GM12875 (cell line): ENCODE measurements around the gene WDFY3.

ENCODE experiments used
- H3K4me3 ChIP-seq: one replicate; pipeline ENCODE4 v1.5.1; 2011; ENCODE audit warnings: low read depth, low read length, control low read depth
- TF ChIP-seq, protein P1 (sequence below): IDR thresholded peaks from 2 replicates; pipeline ENCODE4 v1.5.1; 2011; ENCODE audit warnings: low read depth, mild to moderate bottlenecking, control low read depth, inconsistent platforms, low read length, moderate library complexity, borderline replicate concordance; ENCODE audit not compliant: insufficient read depth

WDFY3 gene

DNA sequence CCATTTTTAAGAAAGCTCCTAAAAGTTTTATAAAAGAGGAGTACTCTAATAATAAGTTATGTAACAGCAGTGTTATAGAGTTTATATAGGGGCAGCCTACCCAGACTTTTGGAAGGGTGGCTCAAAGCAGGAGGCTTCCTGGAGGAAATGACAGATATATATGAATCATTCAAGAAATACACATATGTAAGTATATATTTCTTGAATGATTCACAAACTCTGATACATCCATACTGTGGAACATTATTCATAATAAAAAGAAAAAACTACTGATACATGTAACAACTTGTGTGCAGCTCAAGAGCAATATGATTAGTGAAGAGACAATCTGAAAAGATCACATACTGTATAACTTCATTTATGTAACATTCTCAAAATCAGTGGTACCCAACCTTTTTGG, 166.2 kb downstream of the WDFY3 start:
- H3K4me3 ChIP-seq: no peak overlapping the region

DNA sequence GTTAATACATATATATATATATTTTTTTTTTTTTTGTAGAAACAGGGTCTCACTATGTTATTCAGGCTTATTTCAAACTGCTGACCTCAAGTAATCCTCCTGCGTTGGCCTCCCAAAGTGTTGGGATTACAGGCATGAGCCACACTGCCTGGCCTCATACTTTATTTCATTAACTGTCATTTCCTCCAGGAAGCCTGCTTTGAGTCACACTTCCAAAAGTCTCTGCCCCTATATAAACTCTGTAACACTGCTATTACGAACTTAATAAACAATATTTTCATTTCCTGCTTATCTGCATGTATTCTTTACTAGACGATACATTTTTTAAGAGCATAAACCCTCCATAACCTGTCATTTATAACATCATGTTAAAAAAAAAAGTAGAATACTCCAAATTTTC, 167.2 kb downstream of the WDFY3 start:
- H3K4me3 ChIP-seq: no peak overlapping the region
- TF ChIP-seq, protein P1, sequence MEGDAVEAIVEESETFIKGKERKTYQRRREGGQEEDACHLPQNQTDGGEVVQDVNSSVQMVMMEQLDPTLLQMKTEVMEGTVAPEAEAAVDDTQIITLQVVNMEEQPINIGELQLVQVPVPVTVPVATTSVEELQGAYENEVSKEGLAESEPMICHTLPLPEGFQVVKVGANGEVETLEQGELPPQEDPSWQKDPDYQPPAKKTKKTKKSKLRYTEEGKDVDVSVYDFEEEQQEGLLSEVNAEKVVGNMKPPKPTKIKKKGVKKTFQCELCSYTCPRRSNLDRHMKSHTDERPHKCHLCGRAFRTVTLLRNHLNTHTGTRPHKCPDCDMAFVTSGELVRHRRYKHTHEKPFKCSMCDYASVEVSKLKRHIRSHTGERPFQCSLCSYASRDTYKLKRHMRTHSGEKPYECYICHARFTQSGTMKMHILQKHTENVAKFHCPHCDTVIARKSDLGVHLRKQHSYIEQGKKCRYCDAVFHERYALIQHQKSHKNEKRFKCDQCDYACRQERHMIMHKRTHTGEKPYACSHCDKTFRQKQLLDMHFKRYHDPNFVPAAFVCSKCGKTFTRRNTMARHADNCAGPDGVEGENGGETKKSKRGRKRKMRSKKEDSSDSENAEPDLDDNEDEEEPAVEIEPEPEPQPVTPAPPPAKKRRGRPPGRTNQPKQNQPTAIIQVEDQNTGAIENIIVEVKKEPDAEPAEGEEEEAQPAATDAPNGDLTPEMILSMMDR: no peak

More for the DNA sequence above, 166.2 kb downstream of the WDFY3 start:
- TF ChIP-seq, protein P1: no peak

DNA sequence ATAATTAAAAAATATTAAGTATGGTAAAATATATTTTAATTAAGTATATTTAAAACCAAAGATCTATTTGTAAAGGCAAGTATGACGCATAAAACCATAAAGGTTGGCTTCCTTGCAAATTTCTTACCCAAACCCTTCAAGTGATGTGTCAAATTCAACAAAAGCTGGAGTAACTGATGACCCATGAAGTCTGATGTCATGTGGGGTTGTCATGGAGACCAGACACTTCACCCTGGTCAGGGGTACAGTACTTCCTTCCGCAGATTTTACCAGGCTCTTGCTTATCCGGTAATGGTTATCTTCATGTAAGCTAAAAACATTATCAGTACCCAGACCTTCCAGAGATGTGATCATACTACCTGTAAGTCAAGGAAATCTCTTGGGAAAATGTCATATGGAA, 170.1 kb downstream of the WDFY3 start:
- TF ChIP-seq, protein P1: no peak
- H3K4me3 ChIP-seq: no peak overlapping the region

DNA sequence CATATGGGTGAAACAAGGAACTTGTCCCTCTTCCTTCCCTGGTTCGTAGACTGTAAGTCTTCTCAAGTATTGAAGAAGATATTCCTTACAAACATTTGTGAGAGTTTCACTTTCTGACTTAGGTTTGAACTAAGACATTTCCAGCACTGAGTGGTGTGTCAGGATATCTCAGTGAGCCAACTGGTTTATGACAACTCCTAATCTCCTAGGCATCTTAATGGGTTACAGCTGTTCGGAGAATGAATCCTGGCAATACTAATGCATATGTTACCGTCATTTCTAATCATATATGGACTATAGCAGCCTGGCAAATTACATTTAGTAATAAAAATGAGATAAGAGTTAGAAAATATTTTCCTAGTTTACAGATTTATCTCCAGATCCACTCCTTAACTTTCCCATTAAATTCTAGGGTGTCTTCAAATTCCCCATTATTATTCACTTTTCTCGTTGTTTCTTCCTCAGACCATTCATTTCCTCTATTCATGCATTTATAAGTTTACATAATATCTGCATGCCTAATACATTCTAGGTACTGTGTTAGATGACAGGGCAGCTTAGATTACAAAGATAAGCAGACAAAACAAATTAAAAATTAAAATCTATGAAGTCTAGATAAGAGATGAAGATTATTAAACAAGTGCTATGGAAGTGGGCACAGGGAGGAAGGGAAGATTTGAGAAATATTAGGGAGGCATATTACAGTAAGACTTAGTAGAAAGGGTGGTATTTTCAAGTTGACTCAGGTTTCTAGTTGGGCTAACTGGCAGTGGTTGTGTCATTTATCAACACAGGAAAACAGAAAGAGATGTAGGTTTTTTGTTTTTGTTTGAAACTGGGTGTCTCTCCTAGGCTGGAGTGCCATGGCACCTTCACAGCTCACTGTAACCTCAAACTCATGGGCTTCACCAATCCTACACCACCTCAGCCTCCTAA, 173.9 kb downstream of the WDFY3 start:
- TF ChIP-seq, protein P1: no peak
- no peak overlapping the region for H3K4me3 ChIP-seq

GRCh38 chr4:84790769-84791565, 175.5 kb downstream of the WDFY3 start:
- TF ChIP-seq, protein P1: no peak
- H3K4me3 ChIP-seq: no peak overlapping the region

DNA sequence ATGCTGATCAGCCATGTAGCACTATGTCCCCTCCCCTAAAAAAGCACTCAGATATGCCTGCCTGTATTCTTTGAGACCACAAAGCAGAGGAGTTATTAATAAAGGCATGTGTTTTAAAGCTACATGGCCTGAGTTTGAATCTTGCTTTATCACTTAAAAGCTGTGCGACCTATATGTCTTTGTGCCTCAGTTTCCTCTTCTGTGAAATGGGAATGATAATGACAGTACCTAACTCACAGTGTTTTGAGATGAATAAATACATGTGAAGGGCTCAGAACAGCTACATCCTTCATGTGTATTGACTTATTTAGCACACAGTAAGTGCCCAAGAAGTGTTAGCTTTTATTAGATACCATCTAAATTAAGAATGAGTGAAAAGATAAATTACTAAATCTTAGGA, 180.0 kb downstream of the WDFY3 start:
- TF ChIP-seq, protein P1: no peak
- H3K4me3 ChIP-seq: no peak overlapping the region
